Measurements from ENCODE around the gene ANKRD30A.

GRCh38 chr10:37125921-37126320 is 523 bp downstream of the ANKRD30A start:
- TF ChIP-seq, protein P1, sequence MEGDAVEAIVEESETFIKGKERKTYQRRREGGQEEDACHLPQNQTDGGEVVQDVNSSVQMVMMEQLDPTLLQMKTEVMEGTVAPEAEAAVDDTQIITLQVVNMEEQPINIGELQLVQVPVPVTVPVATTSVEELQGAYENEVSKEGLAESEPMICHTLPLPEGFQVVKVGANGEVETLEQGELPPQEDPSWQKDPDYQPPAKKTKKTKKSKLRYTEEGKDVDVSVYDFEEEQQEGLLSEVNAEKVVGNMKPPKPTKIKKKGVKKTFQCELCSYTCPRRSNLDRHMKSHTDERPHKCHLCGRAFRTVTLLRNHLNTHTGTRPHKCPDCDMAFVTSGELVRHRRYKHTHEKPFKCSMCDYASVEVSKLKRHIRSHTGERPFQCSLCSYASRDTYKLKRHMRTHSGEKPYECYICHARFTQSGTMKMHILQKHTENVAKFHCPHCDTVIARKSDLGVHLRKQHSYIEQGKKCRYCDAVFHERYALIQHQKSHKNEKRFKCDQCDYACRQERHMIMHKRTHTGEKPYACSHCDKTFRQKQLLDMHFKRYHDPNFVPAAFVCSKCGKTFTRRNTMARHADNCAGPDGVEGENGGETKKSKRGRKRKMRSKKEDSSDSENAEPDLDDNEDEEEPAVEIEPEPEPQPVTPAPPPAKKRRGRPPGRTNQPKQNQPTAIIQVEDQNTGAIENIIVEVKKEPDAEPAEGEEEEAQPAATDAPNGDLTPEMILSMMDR (IDR thresholded peaks at IDR 0.05) = no peak
- no peak for TF ChIP-seq ZFX (IDR thresholded peaks at IDR 0.05; ENCODE audit: borderline replicate concordance)
